Suppressor macrophage treated with lipopolysaccharide for 1 hour (primary cell): ENCODE data around the gene CHMP3.
"Not testable (repeated sequence)": the region's sequence is repeated elsewhere in the genome, so short reads cannot be mapped to it uniquely, and the experiment has no call there.

Source experiments
- DNase-seq, 3 donors: peaks; one replicate each; pipeline ENCODE4 v3.0.0-alpha.2; 2020 to 2022

The CHMP3 gene

GRCh38 chr2:86500325-86501083, 62.7 kb downstream of the CHMP3 start:
- no peak for DNase-seq

GRCh38 chr2:86499326-86499725, 63.9 kb downstream of the CHMP3 start:
- no peak for DNase-seq

- DNase-seq, result no peak
These were observed 64.6 kb downstream of the CHMP3 start for GRCh38 chr2:86498468-86499260.

GRCh38 chr2:86496391-86496790, 66.9 kb downstream of the CHMP3 start:
- DNase-seq, result not testable (repeated sequence)

- DNase-seq, result no peak
These were observed 71.2 kb downstream of the CHMP3 start for GRCh38 chr2:86492048-86492453.

- DNase-seq, result no peak
These were observed 72.2 kb downstream of the CHMP3 start for GRCh38 chr2:86491088-86491487.

- DNase-seq, result no peak
These were observed 73.0 kb downstream of the CHMP3 start for GRCh38 chr2:86490245-86490644.

- no peak for DNase-seq
These were observed 73.7 kb downstream of the CHMP3 start for GRCh38 chr2:86489542-86489941.

GRCh38 chr2:86488561-86489250, 74.5 kb downstream of the CHMP3 start:
- no peak for DNase-seq

- DNase-seq, result no peak
These were observed 76.2 kb downstream of the CHMP3 start for GRCh38 chr2:86487062-86487461.

- no peak for DNase-seq
These were observed 77.4 kb downstream of the CHMP3 start for GRCh38 chr2:86485802-86486201.

- no peak for DNase-seq
These were observed 78.1 kb downstream of the CHMP3 start for GRCh38 chr2:86485103-86485502.

GRCh38 chr2:86484385-86484784, 78.9 kb downstream of the CHMP3 start:
- DNase-seq, result no peak

- no peak for DNase-seq
These were observed 81.2 kb downstream of the CHMP3 start for GRCh38 chr2:86482034-86482433.

GRCh38 chr2:86480105-86480504, 83.1 kb downstream of the CHMP3 start:
- DNase-seq, result no peak

- DNase-seq, result no peak
These were observed 85.9 kb downstream of the CHMP3 start for GRCh38 chr2:86477349-86477748.

GRCh38 chr2:86476918-86477317, 86.3 kb downstream of the CHMP3 start:
- DNase-seq, result no peak

GRCh38 chr2:86476092-86476491, 87.2 kb downstream of the CHMP3 start:
- DNase-seq, result no peak

GRCh38 chr2:86471637-86472036, 91.6 kb downstream of the CHMP3 start:
- no peak for DNase-seq

GRCh38 chr2:86470890-86471289, 92.4 kb downstream of the CHMP3 start:
- no peak for DNase-seq

GRCh38 chr2:86468162-86469033, 94.8 kb downstream of the CHMP3 start:
- DNase-seq, result no peak

GRCh38 chr2:86466306-86466705, 96.9 kb downstream of the CHMP3 start:
- DNase-seq, result no peak

- DNase-seq, result no peak
These were observed 98.6 kb downstream of the CHMP3 start for GRCh38 chr2:86464652-86465051.
